Endothelial cell (in vitro differentiated cells): ENCODE data around the gene SLC31A1. TPM values are rescaled to one million over a fixed set of nuclear protein-coding genes. Genes with fewer than 3 reads are reported as not detected.
A peak's percentile ranks its signal among the peaks of the same experiment; 100 is the strongest.

Source experiments
- DNase-seq: peaks from one replicate; pipeline ENCODE4 v3.0.0; 2021; ENCODE audit warnings: low spot score
- H3K27ac Mint-ChIP-seq: one replicate; pipeline ENCODE4 v1.8.0; 2021; ENCODE audit warnings: mixed read lengths, inconsistent platforms; ENCODE audit not compliant: unreplicated experiment
- H3K27me3 Mint-ChIP-seq: one replicate; pipeline ENCODE4 v1.8.0; 2021; ENCODE audit warnings: mild to moderate bottlenecking, moderate library complexity, mixed read lengths, inconsistent platforms; ENCODE audit not compliant: unreplicated experiment
- H3K36me3 Mint-ChIP-seq: one replicate; pipeline ENCODE4 v1.8.0; 2021; ENCODE audit warnings: mild to moderate bottlenecking, low read depth, mixed read lengths, inconsistent platforms; ENCODE audit not compliant: unreplicated experiment
- H3K4me1 Mint-ChIP-seq: one replicate; pipeline ENCODE4 v1.8.0; 2021; ENCODE audit warnings: mild to moderate bottlenecking, mixed read lengths, inconsistent platforms; ENCODE audit not compliant: unreplicated experiment
- H3K4me3 Mint-ChIP-seq: one replicate; pipeline ENCODE4 v1.8.0; 2021; ENCODE audit warnings: mild to moderate bottlenecking, mixed read lengths, inconsistent platforms; ENCODE audit not compliant: unreplicated experiment
- H3K9me3 Mint-ChIP-seq: one replicate; pipeline ENCODE4 v1.8.0; 2021; ENCODE audit warnings: mixed read lengths, inconsistent platforms; ENCODE audit not compliant: unreplicated experiment
- total RNA-seq: library from RNA; stranded (reverse); fragmentation: NEBNext Ultra II Directional; extraction: Animal tissue kit (Norgen Biotek cat#: 25700); gene quantifications from one replicate; pipeline ENCODE4 v1.2.1, GENCODE V29; 2021; ENCODE audit not compliant: unreplicated experiment
- TF ChIP-seq, protein P1 (sequence below): fragments of 200-600 bp; sonication (generic); IDR thresholded peaks from one replicate; pipeline ENCODE4 v1.5.0; 2021; ENCODE audit warnings: antibody characterized with exemption; ENCODE audit not compliant: unreplicated experiment

SLC31A1 gene
- total RNA-seq, 1 donor from 2014 or later: 23.2 TPM

DNA sequence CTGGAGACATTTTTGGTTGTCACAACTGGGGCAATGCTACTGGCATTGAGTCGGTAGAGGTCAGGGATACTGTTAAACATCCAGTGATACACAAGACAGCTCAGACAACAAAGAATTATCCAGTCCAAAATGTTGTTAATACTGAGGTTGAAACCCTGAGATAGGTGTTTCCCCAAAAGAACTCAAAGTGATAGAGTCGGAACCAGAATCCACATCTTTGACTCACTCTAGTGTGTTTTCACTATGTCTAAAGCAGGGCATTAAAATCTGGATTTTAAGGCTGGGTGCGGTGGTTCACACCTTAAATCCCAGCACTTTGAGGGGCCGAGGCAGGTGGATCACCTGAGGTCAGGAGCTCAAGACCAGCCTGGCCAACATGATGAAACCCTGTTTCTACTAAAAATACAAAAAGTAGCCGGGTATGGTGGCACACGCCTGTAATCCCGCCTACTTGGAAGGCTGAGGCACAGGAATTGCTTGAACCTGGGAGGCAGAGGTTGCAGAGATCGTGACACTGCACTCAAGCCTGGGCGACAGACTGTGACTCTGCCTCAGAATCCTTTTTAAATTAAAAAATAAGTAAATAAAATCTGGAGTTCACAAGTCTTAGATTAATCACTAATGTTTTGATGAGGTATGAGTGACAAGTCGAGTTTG, 17.0 kb downstream of the SLC31A1 start:
- no peak overlapping the region for H3K4me3 Mint-ChIP-seq
- no peaks in the 10 kb centered on the region for H3K27me3 Mint-ChIP-seq
- peaks cover 7% of the 10 kb centered on the region for H3K4me1 Mint-ChIP-seq
- TF ChIP-seq, protein P1, sequence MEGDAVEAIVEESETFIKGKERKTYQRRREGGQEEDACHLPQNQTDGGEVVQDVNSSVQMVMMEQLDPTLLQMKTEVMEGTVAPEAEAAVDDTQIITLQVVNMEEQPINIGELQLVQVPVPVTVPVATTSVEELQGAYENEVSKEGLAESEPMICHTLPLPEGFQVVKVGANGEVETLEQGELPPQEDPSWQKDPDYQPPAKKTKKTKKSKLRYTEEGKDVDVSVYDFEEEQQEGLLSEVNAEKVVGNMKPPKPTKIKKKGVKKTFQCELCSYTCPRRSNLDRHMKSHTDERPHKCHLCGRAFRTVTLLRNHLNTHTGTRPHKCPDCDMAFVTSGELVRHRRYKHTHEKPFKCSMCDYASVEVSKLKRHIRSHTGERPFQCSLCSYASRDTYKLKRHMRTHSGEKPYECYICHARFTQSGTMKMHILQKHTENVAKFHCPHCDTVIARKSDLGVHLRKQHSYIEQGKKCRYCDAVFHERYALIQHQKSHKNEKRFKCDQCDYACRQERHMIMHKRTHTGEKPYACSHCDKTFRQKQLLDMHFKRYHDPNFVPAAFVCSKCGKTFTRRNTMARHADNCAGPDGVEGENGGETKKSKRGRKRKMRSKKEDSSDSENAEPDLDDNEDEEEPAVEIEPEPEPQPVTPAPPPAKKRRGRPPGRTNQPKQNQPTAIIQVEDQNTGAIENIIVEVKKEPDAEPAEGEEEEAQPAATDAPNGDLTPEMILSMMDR: no peak
- no peaks in the 10 kb centered on the region for H3K36me3 Mint-ChIP-seq
- H3K9me3 Mint-ChIP-seq: no peaks in the 10 kb centered on the region
- no peak for DNase-seq
- H3K27ac Mint-ChIP-seq: no peak overlapping the region

DNA sequence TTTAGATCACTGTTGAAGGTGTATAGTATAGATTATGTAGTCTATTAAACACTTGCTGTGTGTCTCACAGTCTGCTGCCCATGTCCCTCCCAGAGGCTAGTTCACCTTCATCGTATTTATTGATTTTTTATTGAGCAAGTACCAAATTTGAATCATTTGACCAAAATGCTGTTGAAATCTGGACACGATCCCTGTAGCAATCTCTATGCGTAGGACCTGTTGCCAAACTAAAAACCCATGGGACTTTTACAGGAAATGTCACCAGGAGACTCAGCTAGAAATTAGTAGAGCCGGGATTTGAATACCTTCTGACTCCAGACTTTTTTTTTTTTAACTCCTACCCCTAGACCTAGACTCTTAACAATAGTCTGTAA, 17.5 kb downstream of the SLC31A1 start:
- Mint-ChIP-seq H3K9me3 (no peaks in the 10 kb centered on the region), H3K4me1 (peaks cover 2% of the 10 kb centered on the region), H3K27me3 (no peaks in the 10 kb centered on the region), H3K27ac (no peak overlapping the region), H3K36me3 (no peaks in the 10 kb centered on the region), H3K4me3 (no peak overlapping the region)
- no peak for DNase-seq
- TF ChIP-seq, protein P1: no peak

DNA sequence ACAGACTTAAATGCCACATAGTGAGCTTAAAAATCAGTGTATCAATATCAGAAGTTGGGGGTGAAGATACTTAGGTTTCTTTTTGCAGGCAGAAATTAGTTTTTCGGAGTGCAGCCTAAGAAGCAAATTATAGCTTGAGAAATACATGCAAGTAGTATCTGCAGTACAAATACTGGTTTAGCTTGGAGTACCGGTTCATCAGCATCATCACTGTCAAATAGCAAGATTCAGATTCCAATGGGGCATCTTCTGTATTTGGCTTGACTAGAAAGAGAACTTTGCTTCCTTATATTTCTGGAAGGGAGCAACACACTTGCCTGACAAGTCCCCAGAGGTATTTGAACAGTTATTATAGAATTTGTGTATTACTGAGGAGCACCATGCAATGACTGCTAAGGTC, 19.8 kb downstream of the SLC31A1 start:
- Mint-ChIP-seq H3K9me3 (no peaks in the 10 kb centered on the region), H3K36me3 (no peaks in the 10 kb centered on the region), H3K27me3 (no peaks in the 10 kb centered on the region), H3K4me1 (no peaks in the 10 kb centered on the region), H3K27ac (no peak overlapping the region), H3K4me3 (no peak overlapping the region)
- no peak for DNase-seq
- TF ChIP-seq, protein P1: no peak

DNA sequence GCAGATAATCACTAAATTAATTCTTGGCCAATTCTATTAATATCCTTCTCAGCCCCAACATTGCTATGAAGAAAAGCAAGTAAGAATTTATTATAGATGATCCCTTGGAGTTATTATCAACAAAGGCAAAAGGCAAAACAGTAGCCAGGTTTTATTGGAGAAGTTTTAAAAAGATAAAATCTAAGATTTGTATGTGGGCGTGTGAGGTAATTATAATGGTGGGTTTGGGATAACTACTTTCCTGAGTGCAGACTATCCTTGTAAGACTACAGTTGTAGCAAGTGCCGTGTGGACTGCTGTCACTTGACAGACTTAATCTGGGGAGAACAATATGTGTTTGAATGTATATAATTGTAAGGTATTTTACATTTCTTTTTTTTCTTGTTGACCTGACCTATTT, 23.2 kb downstream of the SLC31A1 start:
- H3K4me1 Mint-ChIP-seq: no peaks in the 10 kb centered on the region
- no peak overlapping the region for H3K4me3 Mint-ChIP-seq
- TF ChIP-seq, protein P1: no peak
- H3K27ac Mint-ChIP-seq: no peak overlapping the region
- H3K27me3 Mint-ChIP-seq: no peaks in the 10 kb centered on the region
- no peaks in the 10 kb centered on the region for H3K36me3 Mint-ChIP-seq
- no peaks in the 10 kb centered on the region for H3K9me3 Mint-ChIP-seq
- no peak for DNase-seq

DNA sequence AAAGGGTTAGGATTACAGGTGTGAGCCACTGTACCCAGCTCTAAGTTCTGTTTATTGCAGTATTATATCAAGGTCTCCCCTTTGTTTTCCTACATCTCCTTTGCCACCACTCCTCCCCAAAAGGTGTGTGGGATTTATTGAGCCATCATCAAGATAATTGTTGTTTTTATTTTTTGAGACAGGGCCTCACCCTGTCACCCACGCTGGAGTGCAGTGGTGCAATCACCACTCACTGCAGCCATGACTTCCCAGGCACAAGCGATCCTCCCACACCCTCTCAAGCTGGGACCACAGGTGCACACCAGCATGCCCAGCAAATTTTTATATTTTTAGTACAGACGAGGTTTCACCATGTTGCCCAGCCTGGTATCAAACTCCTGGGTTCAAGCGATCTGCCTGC, 24.6 kb downstream of the SLC31A1 start:
- DNase-seq: no peak
- Mint-ChIP-seq H3K36me3 (peaks cover 3% of the 10 kb centered on the region), H3K27ac (peak overlapping the region; percentile 52), H3K9me3 (no peaks in the 10 kb centered on the region), H3K4me3 (no peak overlapping the region), H3K4me1 (no peaks in the 10 kb centered on the region), H3K27me3 (no peaks in the 10 kb centered on the region)
- TF ChIP-seq, protein P1: no peak
